Measurements from ENCODE around the gene LRRC73.
"Not testable (repeated sequence)": the region's sequence is repeated elsewhere in the genome, so short reads cannot be mapped to it uniquely, and the experiment has no call there.

Gene LRRC73

DNA sequence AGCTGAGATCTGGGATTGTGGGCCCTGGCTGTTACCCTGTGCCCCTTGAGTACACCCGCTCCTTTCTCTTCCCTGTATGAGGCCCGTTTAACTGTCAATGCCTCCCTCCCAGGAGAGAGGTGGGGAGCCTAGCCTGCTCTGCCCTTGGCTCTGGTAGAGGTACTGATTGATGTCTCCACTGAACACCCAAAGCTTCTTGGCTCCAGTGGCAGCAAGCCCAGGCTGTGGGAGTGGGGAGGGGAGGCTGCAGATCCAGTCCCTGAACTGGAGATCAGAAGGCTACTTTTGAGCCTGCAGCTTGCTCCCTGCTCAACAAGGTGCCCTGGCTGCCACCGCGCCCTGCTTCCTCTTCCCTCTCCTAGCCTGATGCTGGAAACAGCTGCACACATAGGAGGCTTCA is 7.5 kb downstream of the LRRC73 start:
- H3K4me1 ChIP-seq (ENCODE audit: control insufficient read depth, insufficient read depth, low read length, poor library complexity, severe bottlenecking), result no peaks in the 10 kb centered on the region
- no peaks in the 10 kb centered on the region for H3K27me3 ChIP-seq (replicated peaks; ENCODE audit: control insufficient read depth, insufficient read depth, low read length, poor library complexity, severe bottlenecking)
- H3K27ac ChIP-seq (ENCODE audit: insufficient read depth, low read length, poor library complexity, severe bottlenecking), result no peak overlapping the region
- H3K9me3 ChIP-seq (ENCODE audit: control insufficient read depth, low read length), result no peaks in the 10 kb centered on the region
- no peak for DNase-seq
- H3K4me3 ChIP-seq (ENCODE audit: insufficient read depth, low read depth, low read length, poor library complexity, severe bottlenecking), result no peak overlapping the region
- H3K36me3 ChIP-seq (ENCODE audit: control insufficient read depth, insufficient read depth, low read length), result peaks cover 65% of the 10 kb centered on the region

DNA sequence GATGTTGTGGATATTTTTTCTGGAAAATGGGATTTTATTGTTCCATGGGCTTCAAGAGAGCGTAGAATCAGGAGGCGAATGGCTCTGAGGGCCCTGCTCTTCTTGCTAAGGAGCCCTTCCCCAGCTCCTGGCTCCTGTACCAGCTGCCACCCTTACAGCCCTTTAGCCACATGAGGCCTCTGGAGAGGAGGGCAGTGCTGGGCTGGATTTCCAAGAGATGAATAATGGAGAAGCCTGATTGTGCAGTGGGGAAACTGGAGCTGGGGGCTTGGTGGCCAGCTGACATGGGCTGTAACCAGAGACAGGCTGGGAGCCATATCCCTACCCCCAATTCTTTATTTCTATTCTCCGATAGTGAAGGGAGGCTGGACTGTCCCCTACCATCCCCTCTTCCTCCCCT is 9.2 kb downstream of the LRRC73 start:
- H3K36me3 ChIP-seq (ENCODE audit: control insufficient read depth, insufficient read depth, low read length), result peaks cover 65% of the 10 kb centered on the region
- no peak overlapping the region for H3K27ac ChIP-seq (ENCODE audit: insufficient read depth, low read length, poor library complexity, severe bottlenecking)
- no peaks in the 10 kb centered on the region for H3K9me3 ChIP-seq (ENCODE audit: control insufficient read depth, low read length)
- no peak overlapping the region for H3K4me3 ChIP-seq (ENCODE audit: insufficient read depth, low read depth, low read length, poor library complexity, severe bottlenecking)
- no peaks in the 10 kb centered on the region for H3K27me3 ChIP-seq (replicated peaks; ENCODE audit: control insufficient read depth, insufficient read depth, low read length, poor library complexity, severe bottlenecking)
- peaks cover under 1% of the 10 kb centered on the region for H3K4me1 ChIP-seq (ENCODE audit: control insufficient read depth, insufficient read depth, low read length, poor library complexity, severe bottlenecking)
- DNase-seq, result no peak

- H3K27me3 ChIP-seq (replicated peaks; ENCODE audit: control insufficient read depth, insufficient read depth, low read length, poor library complexity, severe bottlenecking), result no peaks in the 10 kb centered on the region
- H3K4me1 ChIP-seq (ENCODE audit: control insufficient read depth, insufficient read depth, low read length, poor library complexity, severe bottlenecking), result peaks cover 14% of the 10 kb centered on the region
- no peak overlapping the region for H3K4me3 ChIP-seq (ENCODE audit: insufficient read depth, low read depth, low read length, poor library complexity, severe bottlenecking)
- H3K36me3 ChIP-seq (ENCODE audit: control insufficient read depth, insufficient read depth, low read length), result peaks cover 55% of the 10 kb centered on the region
- no peak overlapping the region for H3K27ac ChIP-seq (ENCODE audit: insufficient read depth, low read length, poor library complexity, severe bottlenecking)
- no peak for DNase-seq
- H3K9me3 ChIP-seq (ENCODE audit: control insufficient read depth, low read length), result no peaks in the 10 kb centered on the region
Measured at GRCh38 chr6:43499028-43499815, 10.9 kb downstream of the LRRC73 start.

DNA sequence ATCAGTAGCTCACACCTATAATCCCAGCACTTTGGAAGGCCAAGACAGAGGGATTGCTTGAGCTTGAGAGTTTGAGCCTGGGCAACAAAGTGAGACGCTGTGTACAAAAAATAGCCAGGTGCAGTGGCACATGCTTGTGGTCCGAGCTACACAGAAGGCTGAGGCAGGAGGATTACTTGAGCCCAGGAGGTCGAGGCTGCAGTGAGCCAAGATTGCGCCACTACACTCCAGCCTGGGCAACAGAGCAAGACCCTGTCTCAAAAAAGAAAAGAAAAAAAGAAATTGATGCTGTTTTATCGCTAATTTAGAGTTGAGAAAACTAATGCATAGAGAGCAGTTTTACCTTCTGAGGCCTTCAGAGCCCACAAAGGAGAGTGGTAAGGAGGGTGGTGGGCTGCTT is 11.9 kb downstream of the LRRC73 start:
- not testable (repeated sequence) for H3K27ac ChIP-seq (ENCODE audit: insufficient read depth, low read length, poor library complexity, severe bottlenecking); H3K27me3 ChIP-seq (replicated peaks; ENCODE audit: control insufficient read depth, insufficient read depth, low read length, poor library complexity, severe bottlenecking); DNase-seq; H3K4me3 ChIP-seq (ENCODE audit: insufficient read depth, low read depth, low read length, poor library complexity, severe bottlenecking); H3K9me3 ChIP-seq (ENCODE audit: control insufficient read depth, low read length)
- peaks cover 14% of the 10 kb centered on the region for H3K4me1 ChIP-seq (ENCODE audit: control insufficient read depth, insufficient read depth, low read length, poor library complexity, severe bottlenecking)
- peaks cover 49% of the 10 kb centered on the region for H3K36me3 ChIP-seq (ENCODE audit: control insufficient read depth, insufficient read depth, low read length)

- Histone ChIP-seq H3K27ac (ENCODE audit: insufficient read depth, low read length, poor library complexity, severe bottlenecking) (no peak overlapping the region), H3K4me1 (ENCODE audit: control insufficient read depth, insufficient read depth, low read length, poor library complexity, severe bottlenecking) (peaks cover 14% of the 10 kb centered on the region), H3K36me3 (ENCODE audit: control insufficient read depth, insufficient read depth, low read length) (peaks cover 45% of the 10 kb centered on the region), H3K27me3 (replicated peaks; ENCODE audit: control insufficient read depth, insufficient read depth, low read length, poor library complexity, severe bottlenecking) (no peaks in the 10 kb centered on the region), H3K4me3 (ENCODE audit: insufficient read depth, low read depth, low read length, poor library complexity, severe bottlenecking) (no peak overlapping the region), H3K9me3 (ENCODE audit: control insufficient read depth, low read length) (no peaks in the 10 kb centered on the region)
- DNase-seq, result no peak
Measured at GRCh38 chr6:43497689-43498088, 12.5 kb downstream of the LRRC73 start.

DNA sequence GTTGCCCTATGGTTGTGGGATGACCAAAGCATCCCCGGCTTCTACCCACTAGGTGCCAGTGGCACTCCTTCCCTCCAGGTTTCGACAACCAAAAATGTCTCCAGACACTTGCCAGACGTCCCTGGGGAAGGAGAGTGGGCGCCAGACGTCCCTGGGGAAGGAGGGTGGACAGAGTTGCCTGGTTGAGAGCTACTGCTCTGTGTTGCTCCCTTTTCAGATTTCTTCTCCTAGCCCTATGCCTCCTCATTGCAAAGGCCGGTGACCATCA is 13.1 kb downstream of the LRRC73 start:
- DNase-seq, result no peak
- no peaks in the 10 kb centered on the region for H3K9me3 ChIP-seq (ENCODE audit: control insufficient read depth, low read length)
- peaks cover 39% of the 10 kb centered on the region for H3K36me3 ChIP-seq (ENCODE audit: control insufficient read depth, insufficient read depth, low read length)
- no peak overlapping the region for H3K4me3 ChIP-seq (ENCODE audit: insufficient read depth, low read depth, low read length, poor library complexity, severe bottlenecking)
- peaks cover 14% of the 10 kb centered on the region for H3K4me1 ChIP-seq (ENCODE audit: control insufficient read depth, insufficient read depth, low read length, poor library complexity, severe bottlenecking)
- H3K27ac ChIP-seq (ENCODE audit: insufficient read depth, low read length, poor library complexity, severe bottlenecking), result no peak overlapping the region
- H3K27me3 ChIP-seq (replicated peaks; ENCODE audit: control insufficient read depth, insufficient read depth, low read length, poor library complexity, severe bottlenecking), result no peaks in the 10 kb centered on the region

GRCh38 chr6:43496370-43497128 is 13.6 kb downstream of the LRRC73 start:
- H3K27ac ChIP-seq (ENCODE audit: insufficient read depth, low read length, poor library complexity, severe bottlenecking), result peak overlapping the region; percentile 11
- H3K9me3 ChIP-seq (ENCODE audit: control insufficient read depth, low read length), result no peaks in the 10 kb centered on the region
- no peak for DNase-seq
- H3K4me3 ChIP-seq (ENCODE audit: insufficient read depth, low read depth, low read length, poor library complexity, severe bottlenecking), result no peak overlapping the region
- H3K27me3 ChIP-seq (replicated peaks; ENCODE audit: control insufficient read depth, insufficient read depth, low read length, poor library complexity, severe bottlenecking), result no peaks in the 10 kb centered on the region
- peaks cover 14% of the 10 kb centered on the region for H3K4me1 ChIP-seq (ENCODE audit: control insufficient read depth, insufficient read depth, low read length, poor library complexity, severe bottlenecking)
- peaks cover 35% of the 10 kb centered on the region for H3K36me3 ChIP-seq (ENCODE audit: control insufficient read depth, insufficient read depth, low read length)

DNA sequence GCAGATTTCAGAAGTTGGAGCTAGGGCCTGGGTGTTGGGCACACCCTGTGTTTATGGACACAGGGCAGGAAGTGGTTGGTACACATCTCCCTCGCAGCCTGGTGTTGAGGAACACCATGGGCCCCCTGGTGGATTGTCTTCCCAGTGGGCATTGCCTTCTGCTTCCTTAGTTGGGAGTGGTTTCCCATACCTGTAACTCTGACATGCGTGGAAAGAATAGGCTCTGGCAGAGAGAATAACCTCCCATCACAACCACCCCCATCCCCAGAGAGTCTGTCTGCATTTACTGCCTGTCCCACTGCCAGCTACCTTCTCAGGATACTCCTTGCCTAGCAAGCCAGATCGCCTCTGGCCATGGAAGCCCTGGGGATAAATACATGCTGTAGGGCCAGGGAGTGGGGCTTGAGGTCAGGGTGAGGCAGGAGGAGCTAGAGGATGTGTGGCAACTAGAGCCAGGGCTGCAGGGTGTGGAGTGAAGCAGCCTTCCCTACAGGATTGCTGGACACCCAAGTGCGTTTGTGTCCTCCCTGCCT is 14.7 kb downstream of the LRRC73 start:
- Histone ChIP-seq H3K27ac (ENCODE audit: insufficient read depth, low read length, poor library complexity, severe bottlenecking) (no peak overlapping the region), H3K9me3 (ENCODE audit: control insufficient read depth, low read length) (no peaks in the 10 kb centered on the region), H3K4me3 (ENCODE audit: insufficient read depth, low read depth, low read length, poor library complexity, severe bottlenecking) (no peak overlapping the region), H3K4me1 (ENCODE audit: control insufficient read depth, insufficient read depth, low read length, poor library complexity, severe bottlenecking) (peaks cover 14% of the 10 kb centered on the region), H3K36me3 (ENCODE audit: control insufficient read depth, insufficient read depth, low read length) (peaks cover 25% of the 10 kb centered on the region), H3K27me3 (replicated peaks; ENCODE audit: control insufficient read depth, insufficient read depth, low read length, poor library complexity, severe bottlenecking) (no peaks in the 10 kb centered on the region)
- DNase-seq, result no peak

DNA sequence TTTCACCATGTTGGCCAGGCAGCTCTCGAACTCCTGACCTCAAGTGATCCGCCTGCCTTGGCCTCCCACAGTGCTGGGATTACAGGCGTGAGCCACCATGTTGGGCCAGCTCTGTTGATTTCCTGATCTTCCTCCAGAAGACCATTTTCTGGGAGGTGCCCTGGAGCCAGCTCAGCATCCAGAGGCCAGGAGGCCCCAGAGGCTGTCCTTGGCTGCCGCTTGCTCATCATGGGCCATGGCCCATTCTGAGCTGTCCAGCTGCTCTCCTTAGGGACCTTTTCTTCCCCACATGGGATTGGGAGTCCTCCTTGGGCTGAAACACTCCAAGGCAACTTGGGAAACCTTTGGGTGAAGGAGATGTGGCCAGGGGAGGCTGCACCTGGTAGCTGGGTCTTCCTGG is 15.4 kb downstream of the LRRC73 start:
- DNase-seq, result no peak
- no peaks in the 10 kb centered on the region for H3K9me3 ChIP-seq (ENCODE audit: control insufficient read depth, low read length)
- H3K4me3 ChIP-seq (ENCODE audit: insufficient read depth, low read depth, low read length, poor library complexity, severe bottlenecking), result no peak overlapping the region
- peaks cover 14% of the 10 kb centered on the region for H3K4me1 ChIP-seq (ENCODE audit: control insufficient read depth, insufficient read depth, low read length, poor library complexity, severe bottlenecking)
- H3K36me3 ChIP-seq (ENCODE audit: control insufficient read depth, insufficient read depth, low read length), result peaks cover 18% of the 10 kb centered on the region
- H3K27ac ChIP-seq (ENCODE audit: insufficient read depth, low read length, poor library complexity, severe bottlenecking), result no peak overlapping the region
- H3K27me3 ChIP-seq (replicated peaks; ENCODE audit: control insufficient read depth, insufficient read depth, low read length, poor library complexity, severe bottlenecking), result no peaks in the 10 kb centered on the region

GRCh38 chr6:43494321-43494720 is 15.8 kb downstream of the LRRC73 start:
- Histone ChIP-seq H3K36me3 (ENCODE audit: control insufficient read depth, insufficient read depth, low read length) (peaks cover 17% of the 10 kb centered on the region), H3K9me3 (ENCODE audit: control insufficient read depth, low read length) (no peaks in the 10 kb centered on the region), H3K4me3 (ENCODE audit: insufficient read depth, low read depth, low read length, poor library complexity, severe bottlenecking) (no peak overlapping the region), H3K27ac (ENCODE audit: insufficient read depth, low read length, poor library complexity, severe bottlenecking) (no peak overlapping the region), H3K4me1 (ENCODE audit: control insufficient read depth, insufficient read depth, low read length, poor library complexity, severe bottlenecking) (peaks cover 14% of the 10 kb centered on the region), H3K27me3 (replicated peaks; ENCODE audit: control insufficient read depth, insufficient read depth, low read length, poor library complexity, severe bottlenecking) (no peaks in the 10 kb centered on the region)
- DNase-seq, result no peak

All from effector memory CD4-positive, alpha-beta T cell (primary cell).